HepG2 (cell line): ENCODE measurements around the gene DNAJC5. TPM values are rescaled to one million over a fixed set of nuclear protein-coding genes. Genes with fewer than 3 reads are reported as not detected.

ENCODE experiments used
- ATM ChIP-seq: fragments of 450-650 bp; IDR thresholded peaks from 2 replicates; pipeline ENCODE4 v1.7.1; 2017; ENCODE audit warnings: mild to moderate bottlenecking, borderline replicate concordance
- BHLHE40 ChIP-seq: IDR thresholded peaks from 2 replicates; pipeline ENCODE4 v1.6.1; 2011; ENCODE audit warnings: low read length, improper control_type of control experiment
- NKX3-1 ChIP-seq: sonication (generic); formaldehyde crosslinking; IDR thresholded peaks from 2 replicates; pipeline ENCODE4 v1.5.0; 2020; ENCODE audit warnings: missing genetic modification reagents
- PHB2 ChIP-seq: fragments of 450-650 bp; IDR thresholded peaks from 2 replicates; pipeline ENCODE4 v1.6.1; 2018; ENCODE audit not compliant: partially characterized antibody
- POLR2A ChIP-seq, 2 experiments: IDR thresholded peaks; 2 replicates each; pipeline ENCODE4 v1.6.1; 2011; ENCODE audit warnings: low read depth in 2 of 2, low read length in 2 of 2, mild to moderate bottlenecking in 1 of 2, moderate library complexity in 1 of 2; ENCODE audit not compliant: insufficient read depth in 1 of 2
- TBX3 ChIP-seq: fragments of 450-650 bp; IDR thresholded peaks from 2 replicates; pipeline ENCODE4 v1.6.1; 2017; ENCODE audit warnings: antibody characterized with exemption, mild to moderate bottlenecking, inconsistent platforms, borderline replicate concordance
- ZNF260 ChIP-seq: sonication (generic); formaldehyde crosslinking; IDR thresholded peaks from 2 replicates; pipeline ENCODE4 v1.4.0; 2020; ENCODE audit warnings: missing genetic modification reagents, low read depth, mild to moderate bottlenecking, borderline replicate concordance
- ZNF563 ChIP-seq: sonication (generic); formaldehyde crosslinking; IDR thresholded peaks from 2 replicates; pipeline ENCODE4 v1.8.0; 2022; ENCODE audit warnings: mild to moderate bottlenecking, moderate library complexity, missing genetic modification reagents
- polyA plus RNA-seq, 8 experiments: library from polyadenylated mRNA; depleted of rRNA in 3 of 8; stranded (reverse) in 7 of 8; unstranded in 1 of 8; fragments of >200 nt; fragmentation: Illumina TruSeq in 4 of 8; extraction: Trizol in 4 of 8; gene quantifications; 2 replicates each; pipeline versions ENCODE4 v1.2.1 to v1.2.3, GENCODE V29; 2011 to 2016; ENCODE audit warnings: low read depth in 4 of 8, missing spikeins in 1 of 8, mixed read lengths in 1 of 8; ENCODE audit not compliant: insufficient read depth in 1 of 8
- total RNA-seq, 5 experiments: library from RNA; depleted of rRNA; stranded (reverse); fragments of >200 nt; fragmentation: Illumina TruSeq; extraction: Trizol; gene quantifications; 2 replicates each; pipeline ENCODE4 v1.2.3, GENCODE V29; 2016; ENCODE audit warnings: low read depth in 1 of 5
- TF ChIP-seq, protein P1 (sequence below): sonication (generic); formaldehyde crosslinking; IDR thresholded peaks from 2 replicates; pipeline ENCODE4 v1.4.0; 2020; ENCODE audit warnings: mild to moderate bottlenecking, missing genetic modification reagents
- TF ChIP-seq, protein P2 (sequence below): sonication (generic); formaldehyde crosslinking; IDR thresholded peaks from 2 replicates; pipeline ENCODE4 v1.5.0; 2020; ENCODE audit warnings: mild to moderate bottlenecking, missing genetic modification reagents, borderline replicate concordance

The DNAJC5 gene
- total and polyA plus RNA-seq, 2 of the 13 experiments (the other 11 are each of a cell fraction or from before 2014, with no cell fraction given), result 42.8 to 64.5 TPM

DNA sequence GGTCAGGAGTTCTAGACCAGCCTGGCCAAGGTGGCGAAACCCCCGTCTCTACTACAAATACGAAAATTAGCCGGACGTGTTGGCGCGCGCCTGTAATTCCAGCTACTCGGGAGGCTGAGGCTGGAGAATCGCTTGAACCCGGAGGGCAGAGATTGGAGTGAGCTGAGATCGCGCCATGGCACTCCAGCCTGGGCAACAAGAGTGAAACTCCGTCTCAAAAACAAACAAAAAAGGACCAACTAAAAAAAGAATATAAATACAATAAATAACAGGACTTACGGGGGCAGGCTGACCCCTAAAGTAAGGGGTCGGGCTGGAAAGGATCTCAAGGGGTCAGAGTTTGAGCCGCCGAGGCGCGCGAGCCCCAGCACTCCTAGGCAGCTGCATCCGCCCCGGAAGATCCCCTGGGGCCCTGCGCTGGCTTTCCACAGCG, 30.4 kb upstream of the DNAJC5 start (continued):
- TF ChIP-seq, protein P1, sequence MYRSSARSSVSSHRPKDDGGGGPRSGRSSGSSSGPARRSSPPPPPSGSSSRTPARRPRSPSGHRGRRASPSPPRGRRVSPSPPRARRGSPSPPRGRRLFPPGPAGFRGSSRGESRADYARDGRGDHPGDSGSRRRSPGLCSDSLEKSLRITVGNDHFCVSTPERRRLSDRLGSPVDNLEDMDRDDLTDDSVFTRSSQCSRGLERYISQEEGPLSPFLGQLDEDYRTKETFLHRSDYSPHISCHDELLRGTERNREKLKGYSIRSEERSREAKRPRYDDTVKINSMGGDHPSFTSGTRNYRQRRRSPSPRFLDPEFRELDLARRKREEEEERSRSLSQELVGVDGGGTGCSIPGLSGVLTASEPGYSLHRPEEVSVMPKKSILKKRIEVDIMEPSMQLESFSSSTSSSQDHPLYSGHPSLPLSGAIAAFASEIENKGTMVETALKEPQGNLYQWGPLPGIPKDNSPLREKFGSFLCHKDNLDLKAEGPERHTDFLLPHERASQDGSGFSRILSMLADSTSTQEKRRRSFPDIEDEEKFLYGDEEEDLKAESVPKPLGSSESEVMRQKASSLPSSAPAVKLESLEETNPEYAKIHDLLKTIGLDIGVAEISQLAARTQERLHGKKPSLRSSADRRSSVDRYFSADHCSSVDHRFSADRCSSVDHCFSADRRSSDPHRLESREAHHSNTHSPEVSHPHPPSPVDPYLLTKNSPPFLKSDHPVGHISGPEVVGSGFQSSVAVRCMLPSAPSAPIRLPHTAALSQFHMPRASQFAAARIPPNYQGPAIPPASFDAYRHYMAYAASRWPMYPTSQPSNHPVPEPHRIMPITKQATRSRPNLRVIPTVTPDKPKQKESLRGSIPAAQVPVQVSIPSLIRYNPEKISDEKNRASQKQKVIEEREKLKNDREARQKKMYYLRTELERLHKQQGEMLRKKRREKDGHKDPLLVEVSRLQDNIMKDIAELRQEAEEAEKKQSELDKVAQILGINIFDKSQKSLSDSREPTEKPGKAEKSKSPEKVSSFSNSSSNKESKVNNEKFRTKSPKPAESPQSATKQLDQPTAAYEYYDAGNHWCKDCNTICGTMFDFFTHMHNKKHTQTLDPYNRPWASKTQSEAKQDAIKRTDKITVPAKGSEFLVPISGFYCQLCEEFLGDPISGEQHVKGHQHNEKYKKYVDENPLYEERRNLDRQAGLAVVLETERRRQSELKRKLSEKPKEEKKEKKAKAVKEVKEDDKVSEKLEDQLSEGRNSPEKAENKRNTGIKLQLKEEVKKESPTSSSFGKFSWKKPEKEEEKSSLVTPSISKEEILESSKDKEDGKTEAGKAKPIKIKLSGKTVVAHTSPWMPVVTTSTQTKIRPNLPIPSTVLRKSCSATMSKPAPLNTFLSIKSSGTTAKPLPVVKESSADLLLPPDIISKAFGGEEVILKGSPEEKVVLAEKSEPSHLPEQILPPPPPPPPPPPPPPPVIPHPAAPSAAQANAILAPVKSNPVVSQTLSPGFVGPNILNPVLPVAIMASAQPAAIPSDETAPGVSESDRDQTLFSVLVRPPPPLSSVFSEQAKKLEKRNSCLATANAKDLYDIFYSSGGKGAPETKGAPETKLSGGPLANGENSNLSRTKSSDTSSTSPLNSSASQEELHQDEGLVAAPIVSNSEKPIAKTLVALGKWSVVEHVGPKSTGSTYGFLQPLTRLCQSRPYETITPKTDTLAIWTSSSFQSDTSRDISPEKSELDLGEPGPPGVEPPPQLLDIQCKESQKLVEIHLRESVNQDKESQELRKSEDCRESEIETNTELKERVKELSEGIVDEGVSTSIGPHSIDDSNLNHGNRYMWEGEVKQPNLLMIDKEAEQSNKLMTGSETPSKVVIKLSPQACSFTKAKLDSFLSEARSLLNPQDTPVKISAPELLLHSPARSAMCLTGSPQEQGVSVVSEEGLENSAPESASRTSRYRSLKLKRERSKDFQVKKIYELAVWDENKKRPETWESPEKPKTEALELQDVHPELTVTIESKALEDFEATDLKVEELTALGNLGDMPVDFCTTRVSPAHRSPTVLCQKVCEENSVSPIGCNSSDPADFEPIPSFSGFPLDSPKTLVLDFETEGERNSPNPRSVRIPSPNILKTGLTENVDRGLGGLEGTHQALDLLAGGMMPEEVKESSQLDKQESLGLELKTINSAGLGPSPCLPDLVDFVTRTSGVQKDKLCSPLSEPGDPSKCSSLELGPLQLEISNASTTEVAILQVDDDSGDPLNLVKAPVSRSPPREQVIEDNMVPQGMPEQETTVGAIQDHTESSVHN, result no peak
- TF ChIP-seq POLR2A (IDR thresholded peaks at IDR 0.05; ENCODE audit: insufficient read depth in 1 of 2, low read depth in 2 of 2, low read length in 2 of 2) (no peak), TBX3 (no peak), NKX3-1 (CRISPR knock-in tag) (no peak; the same call in 1 of the 2 replicates), PHB2 (no peak), ZNF563 (CRISPR knock-in tag) (0 out of 2 replicates have a peak, but pooled peaks have one; percentile 9), BHLHE40 (no peak), ZNF260 (CRISPR knock-in tag) (no peak), ATM (no peak)
- TF ChIP-seq, protein P2, sequence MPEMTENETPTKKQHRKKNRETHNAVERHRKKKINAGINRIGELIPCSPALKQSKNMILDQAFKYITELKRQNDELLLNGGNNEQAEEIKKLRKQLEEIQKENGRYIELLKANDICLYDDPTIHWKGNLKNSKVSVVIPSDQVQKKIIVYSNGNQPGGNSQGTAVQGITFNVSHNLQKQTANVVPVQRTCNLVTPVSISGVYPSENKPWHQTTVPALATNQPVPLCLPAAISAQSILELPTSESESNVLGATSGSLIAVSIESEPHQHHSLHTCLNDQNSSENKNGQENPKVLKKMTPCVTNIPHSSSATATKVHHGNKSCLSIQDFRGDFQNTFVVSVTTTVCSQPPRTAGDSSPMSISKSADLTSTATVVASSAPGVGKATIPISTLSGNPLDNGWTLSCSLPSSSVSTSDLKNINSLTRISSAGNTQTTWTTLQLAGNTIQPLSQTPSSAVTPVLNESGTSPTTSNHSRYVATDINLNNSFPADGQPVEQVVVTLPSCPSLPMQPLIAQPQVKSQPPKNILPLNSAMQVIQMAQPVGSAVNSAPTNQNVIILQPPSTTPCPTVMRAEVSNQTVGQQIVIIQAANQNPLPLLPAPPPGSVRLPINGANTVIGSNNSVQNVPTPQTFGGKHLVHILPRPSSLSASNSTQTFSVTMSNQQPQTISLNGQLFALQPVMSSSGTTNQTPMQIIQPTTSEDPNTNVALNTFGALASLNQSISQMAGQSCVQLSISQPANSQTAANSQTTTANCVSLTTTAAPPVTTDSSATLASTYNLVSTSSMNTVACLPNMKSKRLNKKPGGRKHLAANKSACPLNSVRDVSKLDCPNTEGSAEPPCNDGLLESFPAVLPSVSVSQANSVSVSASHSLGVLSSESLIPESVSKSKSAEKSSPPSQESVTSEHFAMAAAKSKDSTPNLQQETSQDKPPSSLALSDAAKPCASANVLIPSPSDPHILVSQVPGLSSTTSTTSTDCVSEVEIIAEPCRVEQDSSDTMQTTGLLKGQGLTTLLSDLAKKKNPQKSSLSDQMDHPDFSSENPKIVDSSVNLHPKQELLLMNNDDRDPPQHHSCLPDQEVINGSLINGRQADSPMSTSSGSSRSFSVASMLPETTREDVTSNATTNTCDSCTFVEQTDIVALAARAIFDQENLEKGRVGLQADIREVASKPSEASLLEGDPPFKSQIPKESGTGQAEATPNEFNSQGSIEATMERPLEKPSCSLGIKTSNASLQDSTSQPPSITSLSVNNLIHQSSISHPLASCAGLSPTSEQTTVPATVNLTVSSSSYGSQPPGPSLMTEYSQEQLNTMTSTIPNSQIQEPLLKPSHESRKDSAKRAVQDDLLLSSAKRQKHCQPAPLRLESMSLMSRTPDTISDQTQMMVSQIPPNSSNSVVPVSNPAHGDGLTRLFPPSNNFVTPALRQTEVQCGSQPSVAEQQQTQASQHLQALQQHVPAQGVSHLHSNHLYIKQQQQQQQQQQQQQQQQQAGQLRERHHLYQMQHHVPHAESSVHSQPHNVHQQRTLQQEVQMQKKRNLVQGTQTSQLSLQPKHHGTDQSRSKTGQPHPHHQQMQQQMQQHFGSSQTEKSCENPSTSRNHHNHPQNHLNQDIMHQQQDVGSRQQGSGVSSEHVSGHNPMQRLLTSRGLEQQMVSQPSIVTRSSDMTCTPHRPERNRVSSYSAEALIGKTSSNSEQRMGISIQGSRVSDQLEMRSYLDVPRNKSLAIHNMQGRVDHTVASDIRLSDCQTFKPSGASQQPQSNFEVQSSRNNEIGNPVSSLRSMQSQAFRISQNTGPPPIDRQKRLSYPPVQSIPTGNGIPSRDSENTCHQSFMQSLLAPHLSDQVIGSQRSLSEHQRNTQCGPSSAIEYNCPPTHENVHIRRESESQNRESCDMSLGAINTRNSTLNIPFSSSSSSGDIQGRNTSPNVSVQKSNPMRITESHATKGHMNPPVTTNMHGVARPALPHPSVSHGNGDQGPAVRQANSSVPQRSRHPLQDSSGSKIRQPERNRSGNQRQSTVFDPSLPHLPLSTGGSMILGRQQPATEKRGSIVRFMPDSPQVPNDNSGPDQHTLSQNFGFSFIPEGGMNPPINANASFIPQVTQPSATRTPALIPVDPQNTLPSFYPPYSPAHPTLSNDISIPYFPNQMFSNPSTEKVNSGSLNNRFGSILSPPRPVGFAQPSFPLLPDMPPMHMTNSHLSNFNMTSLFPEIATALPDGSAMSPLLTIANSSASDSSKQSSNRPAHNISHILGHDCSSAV, result no peak; the same call in 1 of the 2 replicates
